ENCODE measurements around the gene PPM1D. TPM values are rescaled to one million over a fixed set of nuclear protein-coding genes. Genes with fewer than 3 reads are reported as not detected.

Gene PPM1D
- total and polyA plus RNA-seq, 2 experiments from 2014 or later, result 18.3 to 18.6 TPM

GRCh38 chr17:60647705-60648104 is 47.7 kb downstream of the PPM1D start:
- no peaks in the 10 kb centered on the region for H3K27me3 ChIP-seq
- TF ChIP-seq EZH2 (IDR thresholded peaks at IDR 0.05; ENCODE audit: borderline replicate concordance) (no peak), EZH2phosphoT487 (IDR thresholded peaks at IDR 0.05; ENCODE audit: low read depth, severe bottlenecking, unreplicated experiment) (no peak), CTCF (IDR thresholded peaks at IDR 0.05; ENCODE audit: poor library complexity) (no peak)
- no peak overlapping the region for H3K4me3 ChIP-seq
- H3K36me3 ChIP-seq (replicated peaks; ENCODE audit: insufficient read depth, low read depth), result no peaks in the 10 kb centered on the region
- H3K79me2 ChIP-seq, result peaks cover 48% of the 10 kb centered on the region
- H3K9me2 ChIP-seq (replicated peaks; ENCODE audit: insufficient read depth), result no peaks in the 10 kb centered on the region
- no peak overlapping the region for H3K27ac ChIP-seq
- DNase-seq (ENCODE audit: low spot score), result no peak
- peaks cover 3% of the 10 kb centered on the region for H3K4me1 ChIP-seq (ENCODE audit: insufficient read depth)
- H3K4me2 ChIP-seq, result no peak overlapping the region
- WGBS (ENCODE audit: low lambda C conversion rate, missing lambda C conversion rate), result 93% methylated on average over 1 of the region's 1 CpG
- no peaks in the 10 kb centered on the region for H3K9me3 ChIP-seq (ENCODE audit: low read depth)
- no peak overlapping the region for H2AFZ ChIP-seq
- H4K20me1 ChIP-seq (ENCODE audit: insufficient read depth, poor library complexity, severe bottlenecking), result no peaks in the 10 kb centered on the region

GRCh38 chr17:60652454-60653247 is 52.7 kb downstream of the PPM1D start:
- Histone ChIP-seq H3K27me3 (no peaks in the 10 kb centered on the region), H2AFZ (no peak overlapping the region), H3K9me2 (replicated peaks; ENCODE audit: insufficient read depth) (no peaks in the 10 kb centered on the region), H4K20me1 (ENCODE audit: insufficient read depth, poor library complexity, severe bottlenecking) (no peaks in the 10 kb centered on the region), H3K27ac (no peak overlapping the region), H3K4me3 (no peak overlapping the region), H3K4me2 (no peak overlapping the region), H3K79me2 (peaks cover 53% of the 10 kb centered on the region), H3K4me1 (ENCODE audit: insufficient read depth) (no peaks in the 10 kb centered on the region), H3K36me3 (replicated peaks; ENCODE audit: insufficient read depth, low read depth) (no peaks in the 10 kb centered on the region), H3K9me3 (ENCODE audit: low read depth) (no peaks in the 10 kb centered on the region)
- DNase-seq (ENCODE audit: low spot score), result no peak
- WGBS (ENCODE audit: low lambda C conversion rate, missing lambda C conversion rate), result 78% methylated on average over 2 of the region's 2 CpGs
- no peak for TF ChIP-seq EZH2 (IDR thresholded peaks at IDR 0.05; ENCODE audit: borderline replicate concordance)
- no peak for TF ChIP-seq CTCF (IDR thresholded peaks at IDR 0.05; ENCODE audit: poor library complexity)
- TF ChIP-seq EZH2phosphoT487 (IDR thresholded peaks at IDR 0.05; ENCODE audit: low read depth, severe bottlenecking, unreplicated experiment), result no peak

GRCh38 chr17:60653569-60653968 is 53.6 kb downstream of the PPM1D start:
- no peak overlapping the region for H3K27ac ChIP-seq
- H3K4me1 ChIP-seq (ENCODE audit: insufficient read depth), result no peaks in the 10 kb centered on the region
- TF ChIP-seq EZH2phosphoT487 (IDR thresholded peaks at IDR 0.05; ENCODE audit: low read depth, severe bottlenecking, unreplicated experiment), result no peak
- no peak for TF ChIP-seq EZH2 (IDR thresholded peaks at IDR 0.05; ENCODE audit: borderline replicate concordance)
- no peak for TF ChIP-seq CTCF (IDR thresholded peaks at IDR 0.05; ENCODE audit: poor library complexity)
- peaks cover 58% of the 10 kb centered on the region for H3K79me2 ChIP-seq
- H4K20me1 ChIP-seq (ENCODE audit: insufficient read depth, poor library complexity, severe bottlenecking), result no peaks in the 10 kb centered on the region
- no peaks in the 10 kb centered on the region for H3K9me3 ChIP-seq (ENCODE audit: low read depth)
- H2AFZ ChIP-seq, result no peak overlapping the region
- H3K36me3 ChIP-seq (replicated peaks; ENCODE audit: insufficient read depth, low read depth), result no peaks in the 10 kb centered on the region
- H3K27me3 ChIP-seq, result no peaks in the 10 kb centered on the region
- H3K4me3 ChIP-seq, result no peak overlapping the region
- no peaks in the 10 kb centered on the region for H3K9me2 ChIP-seq (replicated peaks; ENCODE audit: insufficient read depth)
- DNase-seq (ENCODE audit: low spot score), result no peak
- WGBS (ENCODE audit: low lambda C conversion rate, missing lambda C conversion rate), result 97% methylated on average over 1 of the region's 1 CpG
- H3K4me2 ChIP-seq, result no peak overlapping the region
